ENCODE results near the gene LMBRD1.
"Not testable (repeated sequence)": the region's sequence is repeated elsewhere in the genome, so short reads cannot be mapped to it uniquely, and the experiment has no call there.

Gene LMBRD1

DNA sequence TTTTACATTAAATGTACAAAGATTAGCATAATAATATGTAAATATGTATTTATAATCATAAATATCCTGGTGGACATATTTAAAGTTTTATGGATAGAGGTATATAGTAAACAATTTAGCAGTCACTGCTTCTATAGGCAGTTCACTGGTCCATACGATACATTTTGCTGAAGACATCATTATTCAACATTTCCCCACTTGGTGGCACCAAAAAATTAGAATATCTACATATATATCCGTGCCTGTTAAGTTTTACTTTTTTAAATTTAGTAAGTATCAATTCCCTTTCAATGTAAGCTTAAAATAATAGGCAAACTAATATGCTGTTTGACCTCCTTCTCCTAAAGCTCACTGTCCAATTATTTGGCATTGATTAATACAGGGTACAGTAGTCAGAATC, 64.2 kb downstream of the LMBRD1 start:
- DNase-seq (ENCODE audit: low read depth), result no peak

DNA sequence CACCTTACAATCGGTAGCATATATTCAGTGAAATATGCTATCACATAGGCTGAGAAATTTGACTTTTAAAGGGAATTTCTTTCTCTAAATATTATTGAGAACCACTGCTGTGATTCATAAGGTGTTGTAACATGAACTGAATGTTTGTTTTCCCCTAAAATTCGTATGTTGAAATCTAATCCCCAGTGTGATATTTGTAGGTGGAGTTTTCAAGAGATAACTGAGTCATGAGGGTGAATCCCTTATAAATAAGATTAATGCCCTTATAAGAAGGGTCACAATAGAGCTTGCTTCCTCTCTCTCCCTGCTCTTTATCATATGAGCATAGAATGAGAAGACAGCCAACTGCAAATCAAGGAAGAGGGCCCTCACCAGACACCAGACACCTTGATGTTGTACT, 64.8 kb downstream of the LMBRD1 start:
- DNase-seq (ENCODE audit: low read depth), result no peak

DNA sequence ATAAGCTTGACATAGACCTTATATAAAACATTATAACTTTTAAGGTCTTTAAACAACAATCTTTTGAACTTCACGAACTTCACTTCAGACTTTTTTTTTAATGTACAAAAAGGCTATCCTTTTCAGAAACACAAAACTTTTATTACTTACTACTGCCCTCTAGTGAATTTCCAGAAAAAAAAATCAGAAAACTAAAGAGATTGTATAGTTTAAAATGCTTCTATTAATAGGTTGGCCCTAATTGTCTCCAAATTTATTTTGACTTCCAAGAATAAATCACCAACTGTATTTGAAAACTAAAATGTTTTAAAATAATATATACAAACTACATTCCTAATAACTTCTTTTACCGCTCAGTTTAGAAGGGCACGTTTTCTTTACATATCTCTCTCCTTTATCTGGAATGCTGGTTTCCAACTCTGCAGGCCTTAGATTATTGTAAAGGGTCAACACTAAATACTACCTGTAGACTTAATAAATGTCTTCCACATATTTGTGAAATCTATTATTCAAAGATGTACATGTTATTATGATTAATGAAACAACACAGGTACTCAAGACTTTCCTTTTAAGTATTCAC, 66.8 kb downstream of the LMBRD1 start:
- no peak for DNase-seq (ENCODE audit: low read depth)

DNA sequence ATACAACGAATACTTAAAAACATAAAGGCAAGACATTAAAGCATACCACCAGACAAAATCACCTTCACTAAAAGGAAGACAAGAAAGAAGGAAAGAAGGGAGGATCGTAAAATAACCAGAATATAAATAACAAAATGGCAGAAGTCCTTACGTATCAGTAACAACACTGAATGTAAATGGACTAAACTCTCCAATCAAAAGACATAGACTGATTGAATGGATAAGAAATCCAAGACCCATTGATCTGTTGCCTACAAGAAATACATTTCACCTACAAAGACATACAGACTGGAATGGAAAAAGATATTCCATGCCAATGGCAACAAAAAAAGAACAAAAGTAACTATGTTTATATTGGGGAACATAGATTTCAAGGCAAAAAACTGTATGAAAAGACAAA, 74.1 kb downstream of the LMBRD1 start:
- no peak for DNase-seq (ENCODE audit: low read depth)

DNA sequence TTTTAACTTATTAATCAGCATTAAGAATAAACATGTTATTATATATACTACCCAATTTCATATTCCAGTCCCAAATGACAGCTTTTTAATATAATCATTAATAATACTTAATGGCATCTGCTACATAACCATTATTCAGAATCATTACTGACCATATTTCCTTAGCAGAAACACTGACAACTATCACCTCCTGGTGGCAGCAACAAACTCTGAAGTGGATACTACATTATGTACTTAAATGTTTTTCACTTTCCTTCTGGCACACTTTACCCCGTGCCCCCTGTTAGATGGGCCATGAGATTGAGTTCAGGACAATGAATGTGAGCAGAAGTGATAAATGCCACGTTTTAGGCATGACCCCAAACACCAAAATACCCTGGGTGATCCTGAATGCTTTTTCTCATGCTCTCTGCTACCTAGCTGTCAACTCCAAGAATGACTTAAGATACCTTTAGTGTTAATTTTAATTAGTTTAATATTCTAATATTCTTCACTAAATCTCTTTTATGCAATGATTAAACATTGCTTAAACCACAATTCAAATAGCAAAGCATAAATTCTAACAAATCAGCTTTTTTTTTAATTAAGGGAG, 77.1 kb downstream of the LMBRD1 start:
- no peak for DNase-seq (ENCODE audit: low read depth)

DNA sequence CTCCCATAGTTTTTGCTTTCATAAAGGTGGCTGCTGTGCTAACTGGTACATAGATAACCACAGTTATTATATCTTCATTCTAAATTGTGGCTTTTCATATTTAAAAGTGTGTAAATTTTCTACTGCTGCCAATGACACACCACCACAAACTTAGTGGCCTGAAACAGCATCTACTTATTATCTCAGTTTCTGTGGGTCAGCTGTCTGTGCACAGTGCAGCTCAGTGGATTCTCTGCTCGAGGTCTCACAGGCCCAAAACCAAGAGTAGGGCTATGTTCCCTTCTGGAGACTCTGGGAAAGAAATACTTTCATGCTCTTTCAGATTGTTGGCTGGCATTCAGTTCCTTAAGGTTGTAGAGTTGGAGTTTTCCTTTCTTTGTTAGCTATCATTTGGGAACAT, 90.1 kb downstream of the LMBRD1 start:
- DNase-seq (ENCODE audit: low read depth), result no peak

DNA sequence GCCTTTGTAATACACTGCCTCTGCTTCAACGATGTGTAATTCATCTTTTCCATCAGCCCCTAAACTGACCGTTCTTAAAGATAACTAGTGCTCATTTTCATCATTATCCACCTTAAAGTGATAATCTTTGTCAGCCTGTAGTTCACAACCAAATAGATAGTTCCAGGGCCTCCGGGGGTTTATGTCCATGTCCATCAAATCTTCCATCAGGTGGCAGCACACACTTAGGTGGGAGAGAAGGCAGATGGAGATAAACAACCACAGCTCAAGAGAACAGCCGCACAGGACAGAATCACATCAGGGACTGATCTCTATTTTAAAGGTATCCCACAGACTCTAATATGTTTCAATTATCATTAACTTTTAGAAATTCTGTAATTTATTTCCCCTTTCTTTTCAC, 90.9 kb downstream of the LMBRD1 start:
- DNase-seq (ENCODE audit: low read depth), result no peak

DNA sequence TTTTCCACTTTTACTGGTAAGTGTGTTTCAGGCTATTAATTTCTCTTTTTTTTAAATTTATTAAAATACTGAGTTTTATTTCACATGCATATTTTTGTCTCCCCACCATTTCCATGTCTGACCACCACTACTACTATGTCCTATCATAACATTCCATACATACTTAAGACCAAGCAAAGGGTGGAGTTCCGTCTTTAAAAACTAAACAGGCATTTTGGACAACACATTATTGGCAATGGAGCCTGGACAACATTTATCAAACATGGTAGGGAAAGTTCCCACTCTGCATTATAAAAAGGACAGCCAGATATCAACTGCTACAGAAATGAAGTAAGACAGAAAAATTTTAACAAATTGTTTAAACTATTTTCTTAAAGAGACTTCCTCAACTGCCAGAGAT, 91.9 kb downstream of the LMBRD1 start:
- no peak for DNase-seq (ENCODE audit: low read depth)

DNA sequence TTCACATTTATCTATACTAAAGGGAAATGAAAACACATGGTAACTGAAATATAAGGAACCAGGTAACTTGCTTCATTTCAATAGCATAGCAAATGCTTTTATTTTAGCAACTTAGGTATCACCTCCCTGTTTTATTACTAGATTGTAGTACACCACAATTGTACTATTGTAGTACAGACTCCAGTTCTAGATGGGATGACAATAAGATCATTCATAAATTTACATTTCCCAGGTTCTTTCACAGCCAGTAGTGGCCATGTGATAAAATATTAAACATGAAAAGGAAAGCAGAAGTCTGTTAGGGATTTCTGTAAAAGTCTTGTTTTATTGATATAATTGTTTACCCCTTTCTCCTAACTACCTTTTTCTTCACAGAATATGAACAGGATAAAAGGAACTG, 97.2 kb downstream of the LMBRD1 start:
- no peak for DNase-seq (ENCODE audit: low read depth)

DNA sequence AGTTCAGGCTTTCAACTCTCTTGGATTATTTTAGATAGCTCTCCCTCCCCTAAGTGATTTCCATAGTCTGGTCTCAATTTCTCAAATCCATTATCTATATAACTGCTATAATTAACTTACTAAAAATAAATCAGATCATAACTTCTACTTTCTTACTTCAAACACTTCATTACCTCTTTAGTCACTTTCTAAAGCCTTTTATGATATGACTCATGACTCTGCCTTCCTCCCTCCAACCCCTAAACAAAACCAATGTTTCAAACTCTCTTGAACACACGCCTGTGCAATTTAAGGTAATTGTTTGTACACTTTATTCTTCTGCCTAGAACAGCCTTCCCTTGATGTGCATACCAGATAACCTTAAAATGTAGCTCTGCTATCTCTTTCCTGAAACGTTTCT, 100.5 kb downstream of the LMBRD1 start:
- DNase-seq (ENCODE audit: low read depth), result no peak

DNA sequence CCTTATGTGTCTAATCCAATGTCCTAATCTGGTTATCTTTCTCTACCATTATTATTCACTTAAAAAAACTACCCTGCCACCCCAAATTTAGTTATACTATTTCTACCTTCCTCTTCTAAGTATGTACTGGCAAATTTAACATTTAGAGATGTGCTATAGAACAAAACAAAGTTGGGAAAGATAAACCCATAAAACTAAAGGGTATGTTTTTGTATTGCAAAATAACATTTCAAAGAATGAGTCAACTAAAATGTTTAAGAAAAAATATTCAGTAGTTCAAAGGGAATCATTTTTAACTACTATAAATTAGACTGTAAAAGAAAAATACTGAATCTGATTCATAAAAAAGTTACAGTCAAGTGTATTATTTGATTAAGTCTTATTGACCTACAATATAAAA, 103.0 kb downstream of the LMBRD1 start:
- DNase-seq (ENCODE audit: low read depth), result no peak

DNA sequence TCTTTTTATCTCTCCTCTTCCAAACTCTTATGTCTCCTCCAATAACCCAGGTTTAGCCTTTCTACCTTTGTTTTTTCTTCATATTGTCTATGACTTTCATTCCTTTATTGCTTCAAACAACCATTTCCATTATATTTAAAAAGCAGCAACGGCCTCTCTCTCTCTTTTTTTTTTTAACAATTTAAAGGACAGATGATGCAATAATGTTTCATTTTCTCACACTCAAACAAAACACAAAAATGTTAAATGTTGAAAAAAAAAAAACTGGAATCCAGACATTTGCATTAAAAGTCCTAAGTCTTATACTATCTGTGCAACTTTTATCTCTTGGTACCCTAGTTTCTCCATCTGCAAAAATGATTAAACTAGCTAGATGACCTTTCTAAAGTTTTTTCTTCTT, 105.8 kb downstream of the LMBRD1 start:
- DNase-seq (ENCODE audit: low read depth), result no peak

DNA sequence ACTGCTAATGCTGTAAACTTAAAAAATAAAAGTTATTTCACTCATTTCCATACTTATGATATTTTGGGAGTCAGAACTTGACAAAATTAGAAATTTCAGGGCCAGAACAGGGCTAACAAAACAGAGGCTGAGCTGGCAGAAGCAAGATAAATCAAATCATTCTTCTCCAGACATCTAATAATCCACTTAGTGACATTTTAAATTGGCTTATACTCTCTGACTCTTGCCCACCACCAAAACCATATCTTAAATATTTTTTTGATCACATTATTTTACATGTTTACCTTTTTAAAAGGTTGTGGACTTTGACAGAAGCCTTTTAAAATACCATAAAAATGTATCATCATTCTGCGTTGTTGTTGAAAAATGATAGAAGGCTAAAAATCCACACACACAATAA, 116.5 kb downstream of the LMBRD1 start:
- no peak for DNase-seq (ENCODE audit: low read depth)

DNA sequence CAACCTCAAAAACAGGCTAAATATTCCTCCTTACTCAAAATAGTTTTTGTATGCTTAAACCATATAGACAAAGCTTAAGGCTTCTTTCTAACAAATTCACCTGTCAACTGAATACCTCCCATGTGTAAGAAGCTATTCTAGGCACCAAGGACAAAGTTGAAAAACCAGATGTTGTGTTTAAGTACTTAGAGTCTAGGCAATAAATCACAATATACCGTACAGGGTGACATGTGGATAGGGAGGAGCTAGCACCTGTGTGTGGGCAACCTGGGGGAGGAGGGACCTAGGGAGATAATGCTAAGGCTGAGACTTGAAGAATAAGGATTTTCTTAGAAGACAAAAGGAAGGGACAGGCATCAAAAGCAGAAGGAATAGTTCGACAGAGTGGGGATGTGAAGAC, 123.5 kb downstream of the LMBRD1 start:
- no peak for DNase-seq (ENCODE audit: low read depth)

DNA sequence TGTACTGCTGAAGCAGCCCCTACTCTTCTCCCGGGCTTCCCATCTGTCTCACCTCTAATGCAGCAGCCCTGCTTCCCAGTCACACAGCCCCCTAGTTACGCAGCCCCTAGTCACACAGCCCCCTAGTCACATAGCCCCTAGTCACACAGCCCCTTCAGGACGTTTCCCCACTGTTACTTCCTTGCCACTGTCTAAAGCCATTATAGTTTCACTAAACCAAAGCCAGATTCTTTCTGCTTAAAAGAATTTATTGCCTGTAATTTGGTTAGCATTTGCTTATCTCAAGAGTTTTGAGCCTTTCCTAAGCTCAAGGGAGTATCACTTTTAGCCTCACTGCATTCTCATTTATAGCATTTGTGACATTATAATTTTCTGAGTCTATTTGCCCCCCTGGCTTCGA, 127.9 kb downstream of the LMBRD1 start:
- DNase-seq (ENCODE audit: low read depth), result no peak

DNA sequence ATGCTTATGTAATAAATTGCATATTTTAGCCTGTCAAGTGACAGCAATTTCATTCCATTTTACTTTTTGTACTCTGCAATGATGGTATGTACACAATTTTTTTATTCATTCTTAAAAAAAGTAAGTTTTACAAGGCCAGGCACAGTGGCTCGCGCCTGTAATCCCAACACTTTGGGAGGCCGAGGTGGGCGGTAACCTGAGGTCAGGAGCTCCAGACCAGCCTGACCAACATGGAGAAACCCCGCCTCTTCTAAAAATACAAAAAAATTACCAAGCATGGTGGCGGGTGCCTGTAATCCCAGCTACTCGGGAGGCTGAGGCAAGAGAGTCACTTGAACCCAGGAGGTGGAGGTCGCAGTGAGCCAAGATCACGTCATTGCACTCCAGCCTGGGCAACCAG, 130.0 kb downstream of the LMBRD1 start:
- DNase-seq (ENCODE audit: low read depth), result not testable (repeated sequence)

DNA sequence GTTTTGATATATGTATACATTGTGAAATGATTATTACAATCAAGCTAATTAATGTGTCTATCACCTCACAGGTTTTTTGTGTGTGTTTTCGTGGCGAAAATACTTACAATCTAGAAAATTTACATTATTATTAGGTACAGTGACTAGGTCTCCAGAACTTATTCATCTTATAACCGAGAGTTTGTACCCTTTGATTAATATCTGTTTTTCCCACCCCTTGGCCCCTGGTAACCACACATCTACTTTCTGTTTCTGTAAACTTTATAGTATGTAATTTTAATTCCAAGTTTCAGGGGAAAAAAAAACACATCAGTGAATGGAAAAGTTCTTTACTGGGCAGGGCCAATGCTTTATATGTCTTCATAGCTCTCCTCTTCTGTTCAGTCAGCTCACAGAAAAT, 131.4 kb downstream of the LMBRD1 start:
- no peak for DNase-seq (ENCODE audit: low read depth)

DNA sequence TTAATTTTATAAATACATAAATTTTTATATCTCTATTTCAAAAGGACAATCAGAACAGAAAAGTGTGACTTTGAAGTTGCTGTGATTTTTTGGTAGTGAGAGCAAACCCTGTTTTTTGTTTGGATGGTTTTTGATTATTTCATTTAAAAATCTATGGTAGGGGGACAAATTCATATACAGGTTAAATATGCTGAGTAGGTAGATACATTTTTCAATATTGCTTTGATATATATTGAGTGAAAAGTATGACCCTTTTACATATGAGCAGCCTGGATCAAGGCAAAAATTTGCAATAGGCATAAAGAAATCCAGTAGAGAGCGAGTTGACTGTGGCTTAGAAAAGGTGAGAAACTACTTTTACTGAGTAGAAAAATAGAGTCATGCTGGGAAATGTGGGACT, 132.3 kb downstream of the LMBRD1 start:
- no peak for DNase-seq (ENCODE audit: low read depth)

DNA sequence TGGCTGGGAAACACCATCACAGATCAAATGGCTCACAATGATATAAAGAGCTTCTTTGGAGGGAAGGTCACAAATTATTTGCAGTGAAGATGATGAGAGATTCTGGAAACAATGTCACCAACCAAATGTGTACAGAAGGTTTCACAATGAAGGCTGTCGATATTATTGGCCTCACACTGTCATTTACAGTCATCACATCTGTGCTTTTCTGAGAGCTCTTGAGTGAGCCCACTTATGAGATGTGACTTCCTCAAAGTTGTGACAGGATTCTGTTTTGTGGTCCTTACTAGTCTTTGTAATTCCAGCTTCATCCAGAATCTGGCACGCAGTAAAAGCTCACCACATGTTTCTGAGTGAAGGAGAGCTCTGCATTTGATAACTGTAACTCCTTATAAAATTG, 133.6 kb downstream of the LMBRD1 start:
- no peak for DNase-seq (ENCODE audit: low read depth)

DNA sequence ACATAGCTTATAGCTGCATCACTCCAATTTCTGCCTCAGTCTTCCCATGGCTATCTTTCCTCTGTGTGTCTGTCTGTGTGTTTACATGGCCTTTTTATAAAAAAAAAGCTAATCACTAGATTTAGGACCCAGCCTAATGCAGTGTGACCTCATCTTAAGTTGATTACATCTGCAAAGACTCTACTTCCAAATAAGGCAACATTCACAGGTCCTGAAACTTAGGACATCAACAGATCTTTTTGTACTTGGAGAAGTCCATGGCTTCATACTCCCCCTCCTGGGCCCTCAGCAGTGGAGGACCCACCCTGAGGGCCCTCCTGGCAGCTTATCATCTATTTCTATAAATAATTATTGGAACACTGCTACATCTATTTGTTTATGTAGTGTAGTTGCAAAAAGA, 146.1 kb downstream of the LMBRD1 start:
- DNase-seq (ENCODE audit: low read depth), result no peak

DNA sequence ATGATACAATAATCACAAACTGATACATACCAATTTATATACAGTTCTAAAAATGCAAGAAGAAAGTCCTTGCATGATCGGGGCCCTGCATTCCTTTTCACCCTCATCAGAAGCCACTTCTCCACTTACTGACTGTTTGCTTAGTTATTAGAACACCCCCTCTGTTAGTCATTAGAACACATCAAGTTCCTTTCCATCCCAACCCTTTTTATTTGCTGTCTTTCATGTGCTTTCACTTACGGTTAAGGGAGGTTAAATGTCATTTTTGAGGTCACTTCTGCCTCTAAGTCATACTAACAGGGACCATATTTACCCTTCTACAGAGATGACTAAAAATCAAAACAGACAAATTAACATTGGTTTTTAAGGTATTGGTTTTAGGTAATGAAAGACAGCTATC, 149.1 kb downstream of the LMBRD1 start:
- no peak for DNase-seq (ENCODE audit: low read depth)

DNA sequence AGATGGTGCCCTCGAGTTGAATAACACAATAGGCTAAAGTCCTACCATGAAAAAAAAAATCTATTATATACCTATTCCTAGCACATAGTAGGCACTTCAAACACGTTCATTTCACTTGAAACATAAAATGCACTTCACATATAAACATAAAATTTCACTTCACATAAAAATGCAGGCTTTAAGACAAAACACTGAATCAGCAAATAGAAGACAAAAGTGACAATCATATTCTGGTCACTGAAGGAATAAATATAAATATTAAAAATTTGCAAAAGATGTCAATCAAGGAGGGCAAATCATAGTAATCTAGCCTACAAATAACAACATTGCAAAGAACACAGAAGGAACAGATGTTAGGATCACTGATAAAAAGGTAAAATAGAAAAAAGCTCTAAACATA, 153.1 kb downstream of the LMBRD1 start:
- DNase-seq (ENCODE audit: low read depth), result no peak

DNA sequence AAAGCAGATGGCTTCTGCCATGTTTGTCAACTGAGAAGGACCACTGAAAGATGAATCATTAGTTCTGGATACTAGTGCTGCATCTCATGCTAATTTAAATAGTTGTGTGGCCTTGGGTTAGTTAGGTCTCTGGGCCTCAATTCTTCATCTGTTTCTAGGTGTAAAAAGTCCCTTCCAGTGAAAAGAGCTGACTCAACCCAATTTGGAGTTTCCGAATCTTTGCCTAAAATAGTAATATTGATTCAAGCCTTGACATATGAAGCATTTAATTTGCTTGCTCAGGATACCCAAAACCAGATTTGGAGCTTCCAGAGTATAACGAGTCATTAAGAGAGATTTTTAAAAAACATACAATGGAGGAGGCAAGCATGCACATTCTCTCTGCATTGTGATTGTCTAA, 163.9 kb downstream of the LMBRD1 start:
- DNase-seq (ENCODE audit: low read depth), result no peak

DNA sequence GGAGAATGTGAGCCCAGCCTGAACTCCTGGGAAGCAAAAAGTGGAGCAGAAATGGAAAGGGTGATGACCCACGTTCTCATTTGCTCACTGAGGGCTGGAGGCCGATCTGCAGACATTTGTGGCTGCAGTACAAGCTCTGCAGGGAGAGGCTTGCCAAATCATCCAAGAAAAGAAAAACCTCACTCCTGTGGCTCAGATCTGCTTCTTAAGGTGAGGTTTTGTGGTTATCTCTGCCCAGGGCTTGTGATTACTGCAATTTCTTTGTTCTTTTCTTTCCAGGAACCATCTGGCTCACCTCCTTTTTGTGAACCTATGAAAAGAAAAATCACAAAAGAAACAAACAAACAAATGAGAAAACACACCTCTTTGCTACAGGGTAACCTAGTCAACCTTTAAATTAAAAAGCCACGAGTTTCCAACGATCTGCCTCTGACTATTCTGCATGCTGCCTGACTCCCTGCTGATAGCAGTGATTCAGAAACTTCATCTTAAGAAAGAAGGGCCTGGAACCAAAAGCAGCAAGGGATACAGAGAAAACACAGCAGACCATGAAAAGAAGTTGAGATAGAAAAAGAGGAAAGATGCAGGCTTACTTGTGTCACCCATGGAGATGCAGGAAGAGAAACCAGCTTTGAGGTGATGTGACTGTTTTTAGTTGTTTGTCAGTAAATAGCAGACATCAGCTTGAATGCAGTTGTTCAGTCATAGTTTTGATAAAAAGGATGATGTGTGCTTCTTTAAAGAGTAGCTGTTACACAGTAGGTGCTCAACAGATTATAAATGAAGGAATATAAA, 165.1 kb downstream of the LMBRD1 start:
- no peak for DNase-seq (ENCODE audit: low read depth)
